NCI-H2196 treated with DMSO at 0.1 percent for 48 hours (cell line): Measurements from ENCODE around the gene RAPGEF4.

ENCODE experiments used
- DNase-seq: peaks from one replicate; lab custom pipeline; 2025; ENCODE audit not compliant: unreplicated experiment; lab: John Stamatoyannopoulos, UW

The RAPGEF4 gene

GRCh38 chr2:172994864-172995263 lies 259.2 kb downstream of the RAPGEF4 start:
- no peak for DNase-seq

GRCh38 chr2:172995323-172996244 lies 259.9 kb downstream of the RAPGEF4 start:
- DNase-seq = no peak

GRCh38 chr2:172996387-172996961 lies 260.8 kb downstream of the RAPGEF4 start:
- DNase-seq = no peak

GRCh38 chr2:172997031-172997430 lies 261.4 kb downstream of the RAPGEF4 start:
- DNase-seq = no peak

GRCh38 chr2:172998547-172999272 lies 263.1 kb downstream of the RAPGEF4 start:
- no peak for DNase-seq

- no peak for DNase-seq
These were observed 264.2 kb downstream of the RAPGEF4 start for GRCh38 chr2:172999641-173000386.

- DNase-seq = no peak
These were observed 266.3 kb downstream of the RAPGEF4 start for GRCh38 chr2:173001664-173002604.

GRCh38 chr2:173002751-173003541 lies 267.3 kb downstream of the RAPGEF4 start:
- DNase-seq = no peak

- DNase-seq = no peak
These were observed 273.1 kb downstream of the RAPGEF4 start for GRCh38 chr2:173008786-173009185.

- DNase-seq = no peak
These were observed 274.6 kb downstream of the RAPGEF4 start for GRCh38 chr2:173010233-173010632.

- no peak for DNase-seq
These were observed 280.8 kb downstream of the RAPGEF4 start for GRCh38 chr2:173016451-173016850.

- DNase-seq = no peak
These were observed 282.2 kb downstream of the RAPGEF4 start for GRCh38 chr2:173017646-173018420.

- DNase-seq = no peak
These were observed 284.1 kb downstream of the RAPGEF4 start for GRCh38 chr2:173019755-173020154.

GRCh38 chr2:173021939-173022371 lies 286.3 kb downstream of the RAPGEF4 start:
- DNase-seq = no peak

GRCh38 chr2:173023718-173024117 lies 288.1 kb downstream of the RAPGEF4 start:
- DNase-seq = no peak

- no peak for DNase-seq
These were observed 290.8 kb downstream of the RAPGEF4 start for GRCh38 chr2:173026479-173026878.

GRCh38 chr2:173027181-173028128 lies 291.8 kb downstream of the RAPGEF4 start:
- peak; percentile 22 for DNase-seq
